GM12878 (cell line): ENCODE measurements around the gene MAPT. TPM values are rescaled to one million over a fixed set of nuclear protein-coding genes. Genes with fewer than 3 reads are reported as not detected.

Source experiments
- ATAC-seq: fragments of 200-7000 bp; cut with Tn5 transposase; 3 replicates; pipeline ENCODE4 v1.9.1; 2020; ENCODE audit warnings: mild to moderate bottlenecking, moderate library complexity
- BruUV-seq: library from RNA; stranded (reverse); fragments of 400-500 nt; replicated peaks from 2 replicates; lab custom pipeline; 2021; lab: Mats Ljungman, UMichigan
- CTCF ChIA-PET: fragments of 300-600 bp; sonication (Branson Sonifier 250); formaldehyde crosslinking; extraction: SDS; loops from one replicate; lab custom pipeline; 2021; ENCODE audit warnings: inconsistent platforms; lab: Yijun Ruan, JAX
- POLR2A ChIA-PET: fragments of 350-600 bp; formaldehyde crosslinking; extraction: SDS; loops from one replicate; lab custom pipeline; 2021; ENCODE audit warnings: inconsistent platforms; lab: Charles Lee
- RAD21 ChIA-PET: fragments of 300-600 bp; sonication (Branson Sonifier 250); formaldehyde crosslinking; loops from one replicate; lab custom pipeline; 2023; ENCODE audit warnings: antibody characterized with exemption; ENCODE audit not compliant: unreplicated experiment; lab: Charles Lee
- SMC1A ChIA-PET: fragments of 300-600 bp; sonication (Branson Sonifier 250); formaldehyde crosslinking; loops from one replicate; lab custom pipeline; 2023; ENCODE audit not compliant: unreplicated experiment, uncharacterized antibody; lab: Charles Lee
- DNase-seq: peaks from one replicate; pipeline ENCODE4 v3.0.0-alpha.2; 2011; ENCODE audit warnings: low read depth, low spot score
- FAIRE-seq: peaks from 3 replicates; lab custom pipeline; 2011; peaks lifted over from hg19 to GRCh38; lab: Jason Lieb, UNC
- H2AFZ ChIP-seq: 2 replicates; pipeline ENCODE4 v1.6.0; 2011; ENCODE audit warnings: low read depth, low read length, control low read depth; ENCODE audit not compliant: control insufficient read depth
- H3K27ac ChIP-seq: 2 replicates; pipeline ENCODE4 v1.5.1; 2011; ENCODE audit warnings: control low read depth; ENCODE audit not compliant: control insufficient read depth, insufficient read depth
- H3K27me3 ChIP-seq, 2 experiments: replicated peaks in 1 of 2; 2 replicates each; pipeline versions ENCODE4 v1.6.0 to v1.6.1; 2011; ENCODE audit warnings: low read length in 1 of 2; ENCODE audit not compliant: control insufficient read depth in 2 of 2, insufficient read depth in 2 of 2
- H3K36me3 ChIP-seq, 2 experiments: 2 replicates each; pipeline ENCODE4 v1.5.1; 2011; ENCODE audit warnings: low read length in 1 of 2; ENCODE audit not compliant: control insufficient read depth in 2 of 2, insufficient read depth in 2 of 2
- H3K4me1 ChIP-seq: 2 replicates; pipeline ENCODE4 v1.6.1; 2011; ENCODE audit warnings: mild to moderate bottlenecking, low read length, moderate library complexity, mixed read lengths; ENCODE audit not compliant: control insufficient read depth, insufficient read depth
- H3K4me2 ChIP-seq: 2 replicates; pipeline ENCODE4 v1.6.0; 2011; ENCODE audit warnings: control low read depth; ENCODE audit not compliant: control insufficient read depth, insufficient read depth
- H3K4me3 ChIP-seq: fragments of 200-600 bp; sonication (generic); 2 replicates; pipeline ENCODE4 v1.5.1; 2016
- H3K79me2 ChIP-seq: 2 replicates; pipeline ENCODE4 v1.6.0; 2011; ENCODE audit warnings: low read length; ENCODE audit not compliant: control insufficient read depth, insufficient read depth
- H3K9ac ChIP-seq: 2 replicates; pipeline ENCODE4 v1.8.0; 2011; ENCODE audit warnings: low read length, control low read depth, mixed read lengths; ENCODE audit not compliant: control insufficient read depth, insufficient read depth
- H3K9me3 ChIP-seq: replicated peaks from 3 replicates; pipeline ENCODE4 v1.5.1; 2011; ENCODE audit warnings: mild to moderate bottlenecking, low read length; ENCODE audit not compliant: control insufficient read depth, insufficient read depth
- H4K20me1 ChIP-seq: 2 replicates; pipeline ENCODE4 v1.6.0; 2011; ENCODE audit not compliant: control insufficient read depth, insufficient read depth
- CEBPB ChIP-seq, 2 experiments: fragments of 150-350 bp in 1 of 2; IDR thresholded peaks; 2 replicates each; pipeline ENCODE4 v1.6.1; 2012 to 2014; ENCODE audit warnings: low read depth in 2 of 2, low read length in 2 of 2, borderline replicate concordance in 1 of 2, inconsistent platforms in 1 of 2
- DPF2 ChIP-seq: fragments of 450-650 bp; IDR thresholded peaks from 2 replicates; pipeline ENCODE4 v1.6.1; 2017; ENCODE audit warnings: mild to moderate bottlenecking
- EZH2 ChIP-seq: IDR thresholded peaks from 2 replicates; pipeline ENCODE4 v1.6.1; 2012; ENCODE audit warnings: low read depth, mild to moderate bottlenecking, control low read depth, inconsistent platforms, low read length, borderline replicate concordance; ENCODE audit not compliant: control insufficient read depth
- JUND ChIP-seq: IDR thresholded peaks from 2 replicates; pipeline ENCODE4 v1.6.1; 2012; ENCODE audit warnings: low read depth, mild to moderate bottlenecking, low read length, improper control_type of control experiment, moderate library complexity
- MEF2A ChIP-seq: IDR thresholded peaks from 2 replicates; pipeline ENCODE4 v1.6.1; 2011; ENCODE audit warnings: low read depth, mild to moderate bottlenecking, low read length, moderate library complexity; ENCODE audit not compliant: insufficient read depth
- PAX8 ChIP-seq: fragments of 450-650 bp; IDR thresholded peaks from 2 replicates; pipeline ENCODE4 v1.6.1; 2017; ENCODE audit warnings: mild to moderate bottlenecking, moderate library complexity
- ZNF384 ChIP-seq: IDR thresholded peaks from 2 replicates; pipeline ENCODE4 v1.6.1; 2012; ENCODE audit warnings: low read depth, mild to moderate bottlenecking, low read length, improper control_type of control experiment, borderline replicate concordance
- WGBS: methylation state at CpG from one replicate; pipeline ENCODE4 v1.1.6; 2016; ENCODE audit warnings: low lambda C conversion rate; ENCODE audit not compliant: insufficient replicate concordance, insufficient coverage; ENCODE audit errors: missing lambda C conversion rate; 5-methylcytosine and 5-hydroxymethylcytosine counted together
- in situ Hi-C: fragments of 300-500 bp; cut with MboI; formaldehyde crosslinking; loops from 9 replicates; pipeline ENCODE4 v1.14.3; 2018; ENCODE audit warnings: mixed read lengths
- intact Hi-C: fragments of 100-400 bp; cut with micrococcal nuclease; formaldehyde crosslinking; loops from one replicate; pipeline ENCODE4 v1.14.2; 2022; ENCODE audit not compliant: unreplicated experiment
- polyA plus RNA-seq, 11 experiments: library from polyadenylated mRNA; depleted of rRNA in 4 of 11; unstranded in 6 of 11; stranded (reverse) in 5 of 11; fragments of >200 nt; fragmentation: Nextera tagmentation in 4 of 11; fragmentation: Illumina TruSeq in 1 of 11; extraction: Ambion mirVana in 4 of 11; extraction: Trizol in 1 of 11; gene quantifications; 1 replicate in 1 of 11; 2 replicates in 10 of 11; pipeline versions ENCODE4 v1.2.1 to v1.2.3, GENCODE V29; 2011 to 2016; ENCODE audit warnings: inconsistent platforms in 2 of 11, missing spikeins in 2 of 11, low read depth in 1 of 11
- total RNA-seq, 4 experiments: library from RNA; depleted of rRNA in 3 of 4; stranded (reverse); fragments of >200 nt in 3 of 4; fragmentation: Illumina TruSeq in 1 of 4; extraction: Trizol in 1 of 4; gene quantifications; 2 replicates each; pipeline versions ENCODE4 v1.2.1 to v1.2.3, GENCODE V29; 2013 to 2021
- TF ChIP-seq, protein P1 (sequence below): fragments of 450-650 bp; IDR thresholded peaks from 2 replicates; pipeline ENCODE4 v1.6.1; 2017; ENCODE audit warnings: mild to moderate bottlenecking

The MAPT gene
- total and polyA plus RNA-seq, 10 of the 15 experiments (the other 5 are each of a cell fraction or from before 2014, with no cell fraction given): under 0.01 to 0.05 (median 0.03) TPM; not detected in 7

DNA sequence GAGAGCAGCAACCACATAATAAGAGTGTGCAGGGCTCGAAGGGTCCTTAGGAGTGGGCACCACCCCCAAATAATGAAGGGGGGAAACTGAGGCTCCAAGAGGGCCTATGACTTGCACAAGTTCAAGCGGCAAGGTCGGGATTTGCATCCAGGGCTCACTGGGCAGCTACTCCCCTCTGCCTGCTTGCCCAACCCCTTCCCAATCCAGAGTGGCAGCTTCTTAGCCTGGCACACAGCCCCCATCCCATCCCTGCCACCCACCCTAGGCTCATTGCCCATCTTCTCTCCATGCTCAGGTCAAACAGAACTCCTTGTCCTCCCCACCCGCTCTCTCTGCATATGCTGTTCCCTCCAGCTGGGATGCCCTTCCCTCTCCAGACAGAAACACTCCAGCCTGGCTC is 47.3 kb upstream of the MAPT start (continued):
- no peak for TF ChIP-seq EZH2
- TF ChIP-seq, protein P1, sequence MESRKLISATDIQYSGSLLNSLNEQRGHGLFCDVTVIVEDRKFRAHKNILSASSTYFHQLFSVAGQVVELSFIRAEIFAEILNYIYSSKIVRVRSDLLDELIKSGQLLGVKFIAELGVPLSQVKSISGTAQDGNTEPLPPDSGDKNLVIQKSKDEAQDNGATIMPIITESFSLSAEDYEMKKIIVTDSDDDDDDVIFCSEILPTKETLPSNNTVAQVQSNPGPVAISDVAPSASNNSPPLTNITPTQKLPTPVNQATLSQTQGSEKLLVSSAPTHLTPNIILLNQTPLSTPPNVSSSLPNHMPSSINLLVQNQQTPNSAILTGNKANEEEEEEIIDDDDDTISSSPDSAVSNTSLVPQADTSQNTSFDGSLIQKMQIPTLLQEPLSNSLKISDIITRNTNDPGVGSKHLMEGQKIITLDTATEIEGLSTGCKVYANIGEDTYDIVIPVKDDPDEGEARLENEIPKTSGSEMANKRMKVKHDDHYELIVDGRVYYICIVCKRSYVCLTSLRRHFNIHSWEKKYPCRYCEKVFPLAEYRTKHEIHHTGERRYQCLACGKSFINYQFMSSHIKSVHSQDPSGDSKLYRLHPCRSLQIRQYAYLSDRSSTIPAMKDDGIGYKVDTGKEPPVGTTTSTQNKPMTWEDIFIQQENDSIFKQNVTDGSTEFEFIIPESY: no peak

DNA sequence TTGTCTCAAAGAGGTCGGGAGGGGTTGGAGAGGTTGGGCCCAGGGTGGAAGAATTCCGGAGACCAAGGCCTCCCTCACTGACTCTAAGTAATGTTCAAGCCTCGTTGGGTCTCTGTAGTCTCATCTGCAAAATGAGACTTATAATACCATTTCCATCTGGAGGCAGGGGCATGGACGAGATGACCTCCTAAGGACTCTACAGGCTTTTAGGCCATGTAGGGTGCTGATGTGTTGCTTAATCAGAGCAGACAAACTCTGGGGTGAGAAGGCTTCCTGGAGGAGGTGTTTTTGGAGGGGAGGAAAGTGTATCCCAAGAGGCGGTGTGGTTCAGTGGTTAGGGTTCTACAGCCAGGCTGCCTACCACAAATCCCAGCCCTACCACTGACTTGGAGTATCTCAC is 46.6 kb upstream of the MAPT start:
- Histone ChIP-seq H3K4me3 (no peak overlapping the region), H3K9me3 (no peaks in the 10 kb centered on the region), H4K20me1 (no peaks in the 10 kb centered on the region), H3K4me1 (no peaks in the 10 kb centered on the region), H3K27me3 (no peaks in the 10 kb centered on the region; a peak in 1 of 4 replicates), H3K27ac (no peak overlapping the region), H3K9ac (no peak overlapping the region), H3K36me3 (no peaks in the 10 kb centered on the region), H2AFZ (no peak overlapping the region), H3K4me2 (no peak overlapping the region), H3K79me2 (no peaks in the 10 kb centered on the region)
- ATAC-seq: no peak
- TF ChIP-seq MEF2A: no peak
- no peak for TF ChIP-seq DPF2
- TF ChIP-seq ZNF384: no peak
- no peak for TF ChIP-seq JUND
- TF ChIP-seq PAX8: no peak
- no peak for TF ChIP-seq CEBPB (IDR thresholded peaks at IDR 0.05; ENCODE audit: borderline replicate concordance in 1 of 2, low read depth in 2 of 2, low read length in 2 of 2)
- POLR2A ChIA-PET: no interaction called here
- CTCF ChIA-PET: no interaction called here
- RAD21 ChIA-PET: no interaction called here
- no peak for FAIRE-seq
- SMC1A ChIA-PET: no interaction called here
- intact Hi-C loops (no loop called here), in situ Hi-C loops (loop anchor here (25.0 kb wide), 1 partner anchor 435 kb away; no protein-coding TSS in a partner anchor)
- WGBS: 3% methylated on average over 5 of the region's 5 CpGs
- DNase-seq: no peak
- no TSS peak for BruUV-seq
